Panc1 (cell line): ENCODE measurements around the gene ROMO1. TPM values are rescaled to one million over a fixed set of nuclear protein-coding genes. Genes with fewer than 3 reads are reported as not detected.

Experiments used
- ATAC-seq: fragments of 200-7000 bp; cut with Tn5 transposase; 2 replicates; pipeline ENCODE4 v1.9.1; 2020; ENCODE audit warnings: mild to moderate bottlenecking, moderate library complexity
- BruUV-seq: library from RNA; stranded (reverse); fragments of 400-500 nt; replicated peaks from 2 replicates; lab custom pipeline; 2021; lab: Mats Ljungman, UMichigan
- CTCF ChIA-PET: fragments of 300-600 bp; sonication (Branson Sonifier 250); formaldehyde crosslinking; loops from one replicate; lab custom pipeline; 2022; ENCODE audit warnings: antibody characterized with exemption; lab: Charles Lee
- POLR2A ChIA-PET: fragments of 300-600 bp; sonication (Branson Sonifier 250); formaldehyde crosslinking; loops from one replicate; lab custom pipeline; 2022; ENCODE audit warnings: antibody characterized with exemption; lab: Charles Lee
- DNase-seq: peaks from one replicate; pipeline ENCODE4 v3.0.0-alpha.2; 2010; ENCODE audit warnings: low read depth, low spot score
- H3K27ac ChIP-seq: 2 replicates; pipeline ENCODE4 v1.5.1; 2011; ENCODE audit warnings: mild to moderate bottlenecking, low read length, inconsistent platforms
- H3K27me3 ChIP-seq: fragments of 200-500 bp; sonication (Bioruptor generic); 2 replicates; pipeline ENCODE4 v1.6.0; 2014; ENCODE audit warnings: low read length, inconsistent platforms; ENCODE audit not compliant: control insufficient read depth, insufficient read depth
- H3K36me3 ChIP-seq: fragments of 200-500 bp; sonication (Bioruptor generic); 2 replicates; pipeline ENCODE4 v1.5.1; 2014; ENCODE audit warnings: inconsistent platforms, mild to moderate bottlenecking, low read length, moderate library complexity; ENCODE audit not compliant: control insufficient read depth, insufficient read depth
- H3K4me1 ChIP-seq: 2 replicates; pipeline ENCODE4 v1.5.1; 2011; ENCODE audit warnings: inconsistent platforms, mild to moderate bottlenecking, low read length, moderate library complexity; ENCODE audit not compliant: control insufficient read depth, insufficient read depth
- H3K4me3 ChIP-seq, 2 experiments: 2 replicates each; pipeline ENCODE4 v1.5.1; 2011 to 2012; ENCODE audit warnings: low read depth in 2 of 2, low read length in 2 of 2, mild to moderate bottlenecking in 2 of 2, inconsistent platforms in 1 of 2, moderate library complexity in 1 of 2
- H3K9me3 ChIP-seq: fragments of 200-500 bp; sonication (Bioruptor generic); 2 replicates; pipeline ENCODE4 v1.5.1; 2014; ENCODE audit warnings: low read depth, mild to moderate bottlenecking, inconsistent platforms, low read length, moderate library complexity; ENCODE audit not compliant: control insufficient read depth, insufficient read depth
- POLR2AphosphoS5 ChIP-seq: IDR thresholded peaks from 2 replicates; pipeline ENCODE4 v1.6.1; 2012; ENCODE audit warnings: mild to moderate bottlenecking, low read depth, low read length, moderate library complexity
- SIN3A ChIP-seq: IDR thresholded peaks from 2 replicates; pipeline ENCODE4 v1.6.1; 2012; ENCODE audit warnings: low read depth, mild to moderate bottlenecking, low read length, moderate library complexity, borderline replicate concordance; ENCODE audit not compliant: insufficient read depth
- TCF7L2 ChIP-seq: IDR thresholded peaks from 2 replicates; pipeline ENCODE4 v1.6.1; 2011; ENCODE audit warnings: mild to moderate bottlenecking, low read depth, low read length, inconsistent platforms
- in situ Hi-C: cut with HindIII; loops from 2 replicates; pipeline ENCODE4 v1.10.0; 2016; ENCODE audit warnings: low sequenced_read_pairs, low pct_unique_long_range_greater_than_20kb
- intact Hi-C: fragments of 100-400 bp; cut with micrococcal nuclease; formaldehyde crosslinking; loops from one replicate; pipeline ENCODE4 v1.10.0; 2022; ENCODE audit not compliant: unreplicated experiment
- total RNA-seq: library from RNA; stranded (reverse); gene quantifications from one replicate; pipeline ENCODE4 v1.2.1, GENCODE V29; 2021; ENCODE audit not compliant: unreplicated experiment
- TF ChIP-seq, protein P1 (sequence below): fragments of 450-650 bp; IDR thresholded peaks from 2 replicates; pipeline ENCODE4 v1.5.1; 2017; ENCODE audit warnings: mild to moderate bottlenecking
- TF ChIP-seq, protein P2 (sequence below), 2 experiments: IDR thresholded peaks; 2 replicates each; pipeline ENCODE4 v1.6.1; 2011 to 2012; ENCODE audit warnings: low read depth in 2 of 2, control low read depth in 1 of 2, low read length in 1 of 2, mild to moderate bottlenecking in 1 of 2, moderate library complexity in 1 of 2; ENCODE audit not compliant: insufficient read depth in 1 of 2

ROMO1 gene
- total RNA-seq, 1 experiment from 2014 or later = 319 TPM

DNA sequence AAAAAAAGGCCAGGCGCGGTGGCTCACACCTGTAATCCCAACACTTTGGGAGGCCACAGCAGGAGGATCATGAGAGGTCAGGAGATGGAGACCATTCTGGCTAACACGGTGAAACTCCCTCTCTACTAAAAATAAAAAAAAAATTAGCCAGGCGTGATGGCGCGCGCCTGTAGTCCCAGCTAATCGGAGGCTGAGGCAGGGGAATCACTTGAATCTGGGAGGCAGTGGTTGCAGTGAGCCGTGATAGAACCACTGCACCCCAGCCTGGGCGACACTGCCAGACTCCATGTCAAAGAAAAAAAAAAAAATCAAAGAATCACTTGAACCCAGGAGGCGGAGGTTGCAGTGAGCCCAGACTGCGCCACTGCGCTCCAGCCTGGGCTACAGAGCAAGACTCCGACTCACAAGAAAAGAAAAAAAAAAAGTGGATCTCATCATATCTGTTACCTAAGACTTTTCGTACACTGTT lies 38.7 kb downstream of the ROMO1 start:
- TF ChIP-seq SIN3A (no peak), TCF7L2 (no peak), POLR2AphosphoS5 (no peak)
- TF ChIP-seq, protein P1, sequence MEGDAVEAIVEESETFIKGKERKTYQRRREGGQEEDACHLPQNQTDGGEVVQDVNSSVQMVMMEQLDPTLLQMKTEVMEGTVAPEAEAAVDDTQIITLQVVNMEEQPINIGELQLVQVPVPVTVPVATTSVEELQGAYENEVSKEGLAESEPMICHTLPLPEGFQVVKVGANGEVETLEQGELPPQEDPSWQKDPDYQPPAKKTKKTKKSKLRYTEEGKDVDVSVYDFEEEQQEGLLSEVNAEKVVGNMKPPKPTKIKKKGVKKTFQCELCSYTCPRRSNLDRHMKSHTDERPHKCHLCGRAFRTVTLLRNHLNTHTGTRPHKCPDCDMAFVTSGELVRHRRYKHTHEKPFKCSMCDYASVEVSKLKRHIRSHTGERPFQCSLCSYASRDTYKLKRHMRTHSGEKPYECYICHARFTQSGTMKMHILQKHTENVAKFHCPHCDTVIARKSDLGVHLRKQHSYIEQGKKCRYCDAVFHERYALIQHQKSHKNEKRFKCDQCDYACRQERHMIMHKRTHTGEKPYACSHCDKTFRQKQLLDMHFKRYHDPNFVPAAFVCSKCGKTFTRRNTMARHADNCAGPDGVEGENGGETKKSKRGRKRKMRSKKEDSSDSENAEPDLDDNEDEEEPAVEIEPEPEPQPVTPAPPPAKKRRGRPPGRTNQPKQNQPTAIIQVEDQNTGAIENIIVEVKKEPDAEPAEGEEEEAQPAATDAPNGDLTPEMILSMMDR = no peak
- TF ChIP-seq, protein P2, sequence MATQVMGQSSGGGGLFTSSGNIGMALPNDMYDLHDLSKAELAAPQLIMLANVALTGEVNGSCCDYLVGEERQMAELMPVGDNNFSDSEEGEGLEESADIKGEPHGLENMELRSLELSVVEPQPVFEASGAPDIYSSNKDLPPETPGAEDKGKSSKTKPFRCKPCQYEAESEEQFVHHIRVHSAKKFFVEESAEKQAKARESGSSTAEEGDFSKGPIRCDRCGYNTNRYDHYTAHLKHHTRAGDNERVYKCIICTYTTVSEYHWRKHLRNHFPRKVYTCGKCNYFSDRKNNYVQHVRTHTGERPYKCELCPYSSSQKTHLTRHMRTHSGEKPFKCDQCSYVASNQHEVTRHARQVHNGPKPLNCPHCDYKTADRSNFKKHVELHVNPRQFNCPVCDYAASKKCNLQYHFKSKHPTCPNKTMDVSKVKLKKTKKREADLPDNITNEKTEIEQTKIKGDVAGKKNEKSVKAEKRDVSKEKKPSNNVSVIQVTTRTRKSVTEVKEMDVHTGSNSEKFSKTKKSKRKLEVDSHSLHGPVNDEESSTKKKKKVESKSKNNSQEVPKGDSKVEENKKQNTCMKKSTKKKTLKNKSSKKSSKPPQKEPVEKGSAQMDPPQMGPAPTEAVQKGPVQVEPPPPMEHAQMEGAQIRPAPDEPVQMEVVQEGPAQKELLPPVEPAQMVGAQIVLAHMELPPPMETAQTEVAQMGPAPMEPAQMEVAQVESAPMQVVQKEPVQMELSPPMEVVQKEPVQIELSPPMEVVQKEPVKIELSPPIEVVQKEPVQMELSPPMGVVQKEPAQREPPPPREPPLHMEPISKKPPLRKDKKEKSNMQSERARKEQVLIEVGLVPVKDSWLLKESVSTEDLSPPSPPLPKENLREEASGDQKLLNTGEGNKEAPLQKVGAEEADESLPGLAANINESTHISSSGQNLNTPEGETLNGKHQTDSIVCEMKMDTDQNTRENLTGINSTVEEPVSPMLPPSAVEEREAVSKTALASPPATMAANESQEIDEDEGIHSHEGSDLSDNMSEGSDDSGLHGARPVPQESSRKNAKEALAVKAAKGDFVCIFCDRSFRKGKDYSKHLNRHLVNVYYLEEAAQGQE (IDR thresholded peaks at IDR 0.05; ENCODE audit: insufficient read depth in 1 of 2, low read depth in 2 of 2, low read length in 1 of 2) = no peak
- Histone ChIP-seq H3K4me1 (peaks cover 24% of the 10 kb centered on the region; the same call in 1 of the 2 replicates), H3K27me3 (no peaks in the 10 kb centered on the region), H3K4me3 (no peak overlapping the region), H3K27ac (no peak overlapping the region), H3K9me3 (no peaks in the 10 kb centered on the region), H3K36me3 (peaks cover 70% of the 10 kb centered on the region)
- CTCF ChIA-PET = no interaction called here
- no peak for ATAC-seq
- no TSS peak for BruUV-seq
- in situ Hi-C loops = no loop called here
- no peak for DNase-seq
- POLR2A ChIA-PET = interaction anchor here (0.7 kb wide), 2 partner anchors 29 to 31 kb away, joined by 5 to 11 read pairs; no protein-coding TSS in a partner anchor
- intact Hi-C loops = no loop called here

DNA sequence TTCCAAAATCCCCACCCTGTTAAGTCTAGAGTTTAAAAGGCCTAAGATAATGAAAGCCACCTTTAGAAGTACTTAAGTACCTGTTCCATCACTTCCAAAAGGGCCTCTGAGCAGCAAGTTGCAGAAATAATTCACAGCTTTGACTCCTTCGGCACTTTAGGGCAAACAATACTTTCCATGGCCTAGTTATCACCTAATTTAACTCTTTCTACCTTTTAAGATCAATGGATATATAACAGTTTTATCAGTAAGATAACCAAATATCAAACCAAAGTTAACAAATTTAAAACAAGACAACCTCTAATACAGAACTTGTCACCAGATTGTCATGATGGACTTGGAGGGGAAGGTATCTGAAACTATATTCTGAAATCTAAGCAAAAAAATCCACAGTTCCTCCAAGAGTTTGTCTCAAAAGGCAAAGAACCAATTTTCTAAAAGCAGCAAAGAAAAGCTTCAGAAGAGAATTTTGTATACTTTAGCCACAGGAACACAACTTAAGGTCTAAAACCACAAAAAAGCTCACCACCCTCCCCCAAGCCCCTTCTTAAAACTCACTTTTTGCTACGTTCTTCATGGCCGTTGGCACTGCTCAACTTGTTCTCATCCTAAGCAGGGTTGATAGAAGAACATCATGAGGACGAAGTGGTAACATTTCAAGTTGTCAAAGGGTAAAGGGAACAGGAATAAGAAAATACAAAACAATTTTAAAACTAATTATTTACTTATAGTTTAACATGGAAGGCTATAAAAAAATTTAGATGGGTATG lies 39.4 kb downstream of the ROMO1 start:
- Histone ChIP-seq H3K27ac (0 out of 2 replicates have a peak overlapping the region, but pooled peaks have one; percentile 3), H3K9me3 (no peaks in the 10 kb centered on the region), H3K27me3 (no peaks in the 10 kb centered on the region), H3K4me3 (no peak overlapping the region), H3K4me1 (peaks cover 30% of the 10 kb centered on the region), H3K36me3 (peaks cover 65% of the 10 kb centered on the region)
- intact Hi-C loops = no loop called here
- CTCF ChIA-PET = no interaction called here
- POLR2A ChIA-PET = interaction anchor here (0.7 kb wide), 1 partner anchor 28 kb away, joined by 5 read pairs; no protein-coding TSS in a partner anchor
- in situ Hi-C loops = no loop called here
- BruUV-seq = no TSS peak
- no peak for ATAC-seq
- no peak for TF ChIP-seq TCF7L2
- TF ChIP-seq, protein P2 (IDR thresholded peaks at IDR 0.05; ENCODE audit: insufficient read depth in 1 of 2, low read depth in 2 of 2, low read length in 1 of 2) = no peak
- no peak for TF ChIP-seq POLR2AphosphoS5
- no peak for TF ChIP-seq SIN3A
- TF ChIP-seq, protein P1 = no peak
- no peak for DNase-seq
